Measurements from ENCODE around the gene SORBS1. TPM values are rescaled to one million over a fixed set of nuclear protein-coding genes. Genes with fewer than 3 reads are reported as not detected.

The SORBS1 gene
- total and polyA plus RNA-seq, 4 donors: 33.2 to 71.3 (median 44.1) TPM

DNA sequence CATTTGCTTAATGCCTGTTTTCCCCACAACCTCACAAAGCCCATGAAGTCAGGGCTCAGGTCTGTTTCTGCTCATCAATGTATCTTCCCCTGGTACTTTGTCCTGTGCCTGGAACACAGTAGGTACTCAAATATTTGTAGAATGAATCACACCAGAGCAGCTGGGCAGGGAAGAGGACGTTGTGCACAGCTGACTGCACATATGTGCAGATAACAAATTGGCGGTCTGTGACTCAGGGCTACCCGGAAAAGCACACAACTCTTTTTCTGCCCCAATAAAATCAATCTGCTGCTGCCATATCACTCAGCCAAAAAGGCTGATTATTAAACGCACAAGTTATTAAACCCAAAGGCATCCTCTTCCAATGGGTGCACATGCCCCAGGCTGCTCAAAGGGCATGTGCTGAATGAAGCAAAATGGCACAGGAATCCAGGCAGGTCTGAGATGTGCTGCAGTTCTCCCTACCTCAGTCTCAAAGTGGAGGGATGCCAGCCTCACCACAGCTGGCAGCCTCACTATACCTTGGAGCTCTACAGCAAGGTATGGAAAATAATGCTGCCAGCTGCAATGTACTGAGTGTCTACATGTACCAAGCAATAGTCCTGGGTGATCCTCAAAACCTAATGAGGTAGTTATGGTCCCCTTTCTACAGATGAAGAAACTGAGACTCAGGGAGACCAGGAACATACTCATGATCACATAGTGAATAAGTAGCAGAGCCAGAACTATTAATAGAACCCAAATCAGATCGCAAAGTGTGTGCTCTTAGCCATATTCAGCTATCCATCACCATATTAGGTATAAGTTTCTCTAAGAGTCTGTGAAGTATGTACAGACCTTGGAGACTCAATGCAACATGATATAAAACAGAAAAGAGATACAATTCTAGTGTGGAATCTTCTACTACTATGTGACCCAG lies 43.4 kb downstream of the SORBS1 start (continued):
- TF ChIP-seq, protein P1, sequence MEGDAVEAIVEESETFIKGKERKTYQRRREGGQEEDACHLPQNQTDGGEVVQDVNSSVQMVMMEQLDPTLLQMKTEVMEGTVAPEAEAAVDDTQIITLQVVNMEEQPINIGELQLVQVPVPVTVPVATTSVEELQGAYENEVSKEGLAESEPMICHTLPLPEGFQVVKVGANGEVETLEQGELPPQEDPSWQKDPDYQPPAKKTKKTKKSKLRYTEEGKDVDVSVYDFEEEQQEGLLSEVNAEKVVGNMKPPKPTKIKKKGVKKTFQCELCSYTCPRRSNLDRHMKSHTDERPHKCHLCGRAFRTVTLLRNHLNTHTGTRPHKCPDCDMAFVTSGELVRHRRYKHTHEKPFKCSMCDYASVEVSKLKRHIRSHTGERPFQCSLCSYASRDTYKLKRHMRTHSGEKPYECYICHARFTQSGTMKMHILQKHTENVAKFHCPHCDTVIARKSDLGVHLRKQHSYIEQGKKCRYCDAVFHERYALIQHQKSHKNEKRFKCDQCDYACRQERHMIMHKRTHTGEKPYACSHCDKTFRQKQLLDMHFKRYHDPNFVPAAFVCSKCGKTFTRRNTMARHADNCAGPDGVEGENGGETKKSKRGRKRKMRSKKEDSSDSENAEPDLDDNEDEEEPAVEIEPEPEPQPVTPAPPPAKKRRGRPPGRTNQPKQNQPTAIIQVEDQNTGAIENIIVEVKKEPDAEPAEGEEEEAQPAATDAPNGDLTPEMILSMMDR (IDR thresholded peaks at IDR 0.05; ENCODE audit: low read depth, low read length, missing input control): no peak
- peak; percentile 91 to 99 for TF ChIP-seq JUND (IDR thresholded peaks at IDR 0.05)
- TF ChIP-seq, protein P2, sequence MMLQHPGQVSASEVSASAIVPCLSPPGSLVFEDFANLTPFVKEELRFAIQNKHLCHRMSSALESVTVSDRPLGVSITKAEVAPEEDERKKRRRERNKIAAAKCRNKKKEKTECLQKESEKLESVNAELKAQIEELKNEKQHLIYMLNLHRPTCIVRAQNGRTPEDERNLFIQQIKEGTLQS (IDR thresholded peaks at IDR 0.05): peak; percentile 37
- peak in 1 of 2 donors; percentile 21 for TF ChIP-seq RAD21 (IDR thresholded peaks at IDR 0.05)
- TF ChIP-seq, protein P3, sequence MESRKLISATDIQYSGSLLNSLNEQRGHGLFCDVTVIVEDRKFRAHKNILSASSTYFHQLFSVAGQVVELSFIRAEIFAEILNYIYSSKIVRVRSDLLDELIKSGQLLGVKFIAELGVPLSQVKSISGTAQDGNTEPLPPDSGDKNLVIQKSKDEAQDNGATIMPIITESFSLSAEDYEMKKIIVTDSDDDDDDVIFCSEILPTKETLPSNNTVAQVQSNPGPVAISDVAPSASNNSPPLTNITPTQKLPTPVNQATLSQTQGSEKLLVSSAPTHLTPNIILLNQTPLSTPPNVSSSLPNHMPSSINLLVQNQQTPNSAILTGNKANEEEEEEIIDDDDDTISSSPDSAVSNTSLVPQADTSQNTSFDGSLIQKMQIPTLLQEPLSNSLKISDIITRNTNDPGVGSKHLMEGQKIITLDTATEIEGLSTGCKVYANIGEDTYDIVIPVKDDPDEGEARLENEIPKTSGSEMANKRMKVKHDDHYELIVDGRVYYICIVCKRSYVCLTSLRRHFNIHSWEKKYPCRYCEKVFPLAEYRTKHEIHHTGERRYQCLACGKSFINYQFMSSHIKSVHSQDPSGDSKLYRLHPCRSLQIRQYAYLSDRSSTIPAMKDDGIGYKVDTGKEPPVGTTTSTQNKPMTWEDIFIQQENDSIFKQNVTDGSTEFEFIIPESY (IDR thresholded peaks at IDR 0.05): peak; percentile 31
- TF ChIP-seq EGR1 (IDR thresholded peaks at IDR 0.05; ENCODE audit: low read depth in 2 of 2): no peak
- peak in 1 of 2 donors; percentile 73 for TF ChIP-seq RXRA (IDR thresholded peaks at IDR 0.05)
- no peak for TF ChIP-seq TAF1 (conservative IDR thresholded peaks at IDR 0.05)
- TF ChIP-seq, protein P4, sequence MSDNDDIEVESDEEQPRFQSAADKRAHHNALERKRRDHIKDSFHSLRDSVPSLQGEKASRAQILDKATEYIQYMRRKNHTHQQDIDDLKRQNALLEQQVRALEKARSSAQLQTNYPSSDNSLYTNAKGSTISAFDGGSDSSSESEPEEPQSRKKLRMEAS (IDR thresholded peaks at IDR 0.05): peak; percentile 87
- no peak for TF ChIP-seq NR2F2 (IDR thresholded peaks at IDR 0.05)

DNA sequence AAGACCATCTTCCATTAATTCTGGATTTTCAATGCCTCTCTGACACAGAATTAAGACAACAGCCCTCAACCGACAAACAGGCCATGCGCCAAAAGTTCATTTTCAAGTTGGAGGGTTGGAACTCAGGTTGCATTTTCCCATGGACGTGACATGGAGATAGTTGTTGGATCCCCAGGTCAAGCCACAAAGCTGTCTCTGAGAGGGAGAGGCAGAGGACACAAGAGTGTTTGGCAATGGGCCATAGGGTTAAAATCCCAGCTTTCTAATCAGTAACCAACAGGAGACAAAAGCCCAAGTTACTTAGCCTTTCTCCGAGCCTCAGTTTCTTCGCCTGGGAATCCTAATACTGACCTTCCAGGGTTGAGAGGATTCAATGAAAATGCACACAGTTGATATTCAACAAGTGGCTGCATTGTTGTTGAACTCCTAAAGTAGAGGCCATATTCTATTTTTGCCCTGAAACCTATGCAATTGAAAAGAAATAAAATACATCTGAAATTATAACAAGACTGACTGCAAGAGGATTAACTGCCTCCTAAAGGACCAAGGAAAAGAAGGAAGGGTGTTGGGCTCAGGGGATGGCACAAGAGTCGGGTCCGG lies 44.3 kb downstream of the SORBS1 start:
- no peak for DNase-seq (ENCODE audit: low spot score)
- H3K4me1 ChIP-seq (ENCODE audit: control insufficient read depth in 4 of 4, insufficient read depth in 4 of 4, low read length in 3 of 4): peaks cover 8 to 61% (median 39%) of the 10 kb centered on the region in 4 donors

DNA sequence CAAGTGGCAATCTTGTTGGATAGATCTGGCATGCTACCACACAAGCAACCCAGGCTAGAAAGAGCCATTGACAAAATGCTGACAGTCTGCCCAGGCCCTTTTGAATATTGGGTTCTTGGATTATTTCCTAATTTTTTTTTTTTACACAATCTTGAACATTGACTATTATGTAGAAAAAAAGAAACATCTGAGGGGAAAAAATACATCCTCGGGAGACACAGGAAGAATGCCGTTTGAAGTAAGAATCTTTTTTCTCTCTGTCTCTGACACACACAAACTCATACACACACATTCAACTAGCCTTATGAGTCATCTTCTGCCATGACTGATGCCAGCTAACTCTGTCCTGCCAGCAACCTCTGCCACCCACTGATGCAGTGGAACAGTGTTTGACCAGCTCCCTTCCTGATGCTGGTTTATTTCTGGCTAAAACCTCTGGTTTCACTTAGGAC lies 47.2 kb downstream of the SORBS1 start:
- no peak overlapping the region for H3K4me3 ChIP-seq (ENCODE audit: low read depth in 1 of 3, low read length in 3 of 3)
- WGBS: 46% methylated on average over 2 of the region's 2 CpGs
- peaks cover 9 to 53% (median 35%) of the 10 kb centered on the region in 4 donors for H3K4me1 ChIP-seq (ENCODE audit: control insufficient read depth in 4 of 4, insufficient read depth in 4 of 4, low read length in 3 of 4)
- no peaks in the 10 kb centered on the region for H3K27me3 ChIP-seq (ENCODE audit: control insufficient read depth in 4 of 4, insufficient read depth in 4 of 4, low read length in 3 of 4)
- DNase-seq (ENCODE audit: low spot score): no peak
- no peaks in the 10 kb centered on the region for H3K9me3 ChIP-seq (ENCODE audit: control insufficient read depth in 4 of 4, low read length in 3 of 4)
- peak overlapping the region in 1 of 2 donors; percentile 73 for H3K9ac ChIP-seq (ENCODE audit: low read depth in 1 of 2, low read length in 2 of 2)
- peak overlapping the region; percentile 74 to 86 for H3K27ac ChIP-seq (ENCODE audit: low read depth in 1 of 2, low read length in 2 of 2)
- no peaks in the 10 kb centered on the region for H3K36me3 ChIP-seq (ENCODE audit: control insufficient read depth in 4 of 4, insufficient read depth in 3 of 4, low read depth in 1 of 4, low read length in 3 of 4)
- TF ChIP-seq, protein P1 (IDR thresholded peaks at IDR 0.05; ENCODE audit: low read depth, low read length, missing input control): no peak
- peak in 1 of 2 donors; percentile 12 for TF ChIP-seq GABPA (IDR thresholded peaks at IDR 0.05 in 1 of 2, conservative IDR thresholded peaks at IDR 0.05 in 1 of 2)
- TF ChIP-seq, protein P5, sequence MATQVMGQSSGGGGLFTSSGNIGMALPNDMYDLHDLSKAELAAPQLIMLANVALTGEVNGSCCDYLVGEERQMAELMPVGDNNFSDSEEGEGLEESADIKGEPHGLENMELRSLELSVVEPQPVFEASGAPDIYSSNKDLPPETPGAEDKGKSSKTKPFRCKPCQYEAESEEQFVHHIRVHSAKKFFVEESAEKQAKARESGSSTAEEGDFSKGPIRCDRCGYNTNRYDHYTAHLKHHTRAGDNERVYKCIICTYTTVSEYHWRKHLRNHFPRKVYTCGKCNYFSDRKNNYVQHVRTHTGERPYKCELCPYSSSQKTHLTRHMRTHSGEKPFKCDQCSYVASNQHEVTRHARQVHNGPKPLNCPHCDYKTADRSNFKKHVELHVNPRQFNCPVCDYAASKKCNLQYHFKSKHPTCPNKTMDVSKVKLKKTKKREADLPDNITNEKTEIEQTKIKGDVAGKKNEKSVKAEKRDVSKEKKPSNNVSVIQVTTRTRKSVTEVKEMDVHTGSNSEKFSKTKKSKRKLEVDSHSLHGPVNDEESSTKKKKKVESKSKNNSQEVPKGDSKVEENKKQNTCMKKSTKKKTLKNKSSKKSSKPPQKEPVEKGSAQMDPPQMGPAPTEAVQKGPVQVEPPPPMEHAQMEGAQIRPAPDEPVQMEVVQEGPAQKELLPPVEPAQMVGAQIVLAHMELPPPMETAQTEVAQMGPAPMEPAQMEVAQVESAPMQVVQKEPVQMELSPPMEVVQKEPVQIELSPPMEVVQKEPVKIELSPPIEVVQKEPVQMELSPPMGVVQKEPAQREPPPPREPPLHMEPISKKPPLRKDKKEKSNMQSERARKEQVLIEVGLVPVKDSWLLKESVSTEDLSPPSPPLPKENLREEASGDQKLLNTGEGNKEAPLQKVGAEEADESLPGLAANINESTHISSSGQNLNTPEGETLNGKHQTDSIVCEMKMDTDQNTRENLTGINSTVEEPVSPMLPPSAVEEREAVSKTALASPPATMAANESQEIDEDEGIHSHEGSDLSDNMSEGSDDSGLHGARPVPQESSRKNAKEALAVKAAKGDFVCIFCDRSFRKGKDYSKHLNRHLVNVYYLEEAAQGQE (IDR thresholded peaks at IDR 0.05): peak; percentile 54
- no peak for TF ChIP-seq TAF1 (conservative IDR thresholded peaks at IDR 0.05)
- peak in 1 of 2 donors; percentile 70 for TF ChIP-seq RXRA (IDR thresholded peaks at IDR 0.05)
- peak; percentile 97 to 99 for TF ChIP-seq JUND (IDR thresholded peaks at IDR 0.05)
- TF ChIP-seq HNF4G (IDR thresholded peaks at IDR 0.05): no peak
- TF ChIP-seq, protein P2 (IDR thresholded peaks at IDR 0.05): peak; percentile 87

More for the DNA sequence above, 44.3 kb downstream of the SORBS1 start:
- Histone ChIP-seq H3K4me3 (ENCODE audit: low read depth in 1 of 3, low read length in 3 of 3) (no peak overlapping the region), H3K36me3 (ENCODE audit: control insufficient read depth in 4 of 4, insufficient read depth in 3 of 4, low read depth in 1 of 4, low read length in 3 of 4) (no peaks in the 10 kb centered on the region), H3K9me3 (ENCODE audit: control insufficient read depth in 4 of 4, low read length in 3 of 4) (no peaks in the 10 kb centered on the region), H3K27ac (ENCODE audit: low read depth in 1 of 2, low read length in 2 of 2) (peak overlapping the region; percentile 74 to 86), H3K9ac (ENCODE audit: low read depth in 1 of 2, low read length in 2 of 2) (no peak overlapping the region), H3K27me3 (ENCODE audit: control insufficient read depth in 4 of 4, insufficient read depth in 4 of 4, low read length in 3 of 4) (no peaks in the 10 kb centered on the region)
- 56% methylated on average over 7 of the region's 7 CpGs for WGBS
- peak in 1 of 2 donors; percentile 18 for TF ChIP-seq RAD21 (IDR thresholded peaks at IDR 0.05)
- TF ChIP-seq, protein P2 (IDR thresholded peaks at IDR 0.05): no peak
- peak in 1 of 2 donors; percentile 9 for TF ChIP-seq RXRA (IDR thresholded peaks at IDR 0.05)
- peak; percentile 24 for TF ChIP-seq YY1 (IDR thresholded peaks at IDR 0.05)
- peak in 1 of 2 donors; percentile 24 for TF ChIP-seq HNF4A (conservative IDR thresholded peaks at IDR 0.05)

All from liver (tissue), 9 donors.